HCT116 (cell line): ENCODE data around the gene BST1. TPM values are rescaled to one million over a fixed set of nuclear protein-coding genes. Genes with fewer than 3 reads are reported as not detected.

Experiments used
- ATAC-seq: fragments of 200-7000 bp; cut with Tn5 transposase; 2 replicates; pipeline ENCODE4 v1.9.1; 2020; ENCODE audit warnings: mild to moderate bottlenecking, moderate library complexity
- BruUV-seq: library from RNA; stranded (reverse); fragments of 400-500 nt; replicated peaks from 2 replicates; lab custom pipeline; 2021; lab: Mats Ljungman, UMichigan
- CTCF ChIA-PET: fragments of 300-600 bp; sonication (Branson Sonifier 250); formaldehyde crosslinking; loops from one replicate; lab custom pipeline; 2021; ENCODE audit warnings: antibody characterized with exemption; lab: Charles Lee
- POLR2A ChIA-PET: fragments of 300-600, 350-600 bp; sonication (Branson Sonifier 250); formaldehyde crosslinking; loops from one replicate; lab custom pipeline; 2021; ENCODE audit warnings: antibody characterized with exemption; lab: Charles Lee
- RAD21 ChIA-PET, 2 experiments: fragments of 300-600 bp; sonication (Branson Sonifier 250); formaldehyde crosslinking; loops; one replicate each; lab custom pipeline; 2023; ENCODE audit warnings: low total read pairs in 2 of 2; ENCODE audit not compliant: uncharacterized antibody in 2 of 2, unreplicated experiment in 2 of 2, low non-redundant PET in 1 of 2; lab: Charles Lee
- DNase-seq: peaks from one replicate; pipeline ENCODE4 v3.0.0-alpha.2; 2010; ENCODE audit warnings: low read depth, low spot score
- H2AFZ ChIP-seq: fragments of 200-600 bp; shearing (Covaris generic), sonication (generic); 2 replicates; pipeline ENCODE4 v1.6.1; 2017; ENCODE audit warnings: low read depth, mixed run types, mixed read lengths, antibody characterized with exemption, low read length; ENCODE audit not compliant: poor library complexity, severe bottlenecking
- H3K27ac ChIP-seq: 2 replicates; pipeline ENCODE4 v1.5.1; 2012; ENCODE audit warnings: low read depth, low read length
- H3K27me3 ChIP-seq: fragments of 200-600 bp; sonication (generic); 2 replicates; pipeline ENCODE4 v1.6.1; 2016; ENCODE audit warnings: mixed run types, low read length, mixed read lengths; ENCODE audit not compliant: insufficient read depth
- H3K36me3 ChIP-seq, 2 experiments: fragments of 200-500 bp in 1 of 2; fragments of 200-600 bp in 1 of 2; sonication (Bioruptor generic) in 1 of 2; sonication (generic) in 1 of 2; 2 replicates each; pipeline versions ENCODE4 v1.5.1 to v1.6.1; 2014 to 2016; ENCODE audit warnings: low read length in 2 of 2, inconsistent platforms in 1 of 2, mixed read lengths in 1 of 2, mixed run types in 1 of 2; ENCODE audit not compliant: insufficient read depth in 2 of 2, control insufficient read depth in 1 of 2
- H3K4me1 ChIP-seq, 2 experiments: fragments of 200-600 bp in 1 of 2; sonication (generic) in 1 of 2; 2 replicates each; pipeline versions ENCODE4 v1.5.1 to v1.6.1; 2012 to 2017; ENCODE audit warnings: low read length in 2 of 2, inconsistent platforms in 1 of 2, mild to moderate bottlenecking in 1 of 2, mixed read lengths in 1 of 2, mixed run types in 1 of 2, moderate library complexity in 1 of 2; ENCODE audit not compliant: insufficient read depth in 2 of 2, control insufficient read depth in 1 of 2
- H3K4me2 ChIP-seq: fragments of 200-600 bp; sonication (generic); 2 replicates; pipeline ENCODE4 v1.6.1; 2017; ENCODE audit warnings: mixed run types, low read length, mixed read lengths
- H3K4me3 ChIP-seq, 2 experiments: fragments of 200-600 bp in 1 of 2; sonication (generic) in 1 of 2; replicated peaks in 1 of 2; 2 replicates each; pipeline ENCODE4 v1.5.1; 2011 to 2016; ENCODE audit warnings: low read length in 2 of 2, control low read depth in 1 of 2, low read depth in 1 of 2, mild to moderate bottlenecking in 1 of 2, mixed read lengths in 1 of 2, mixed run types in 1 of 2
- H3K79me2 ChIP-seq: fragments of 200-600 bp; sonication (generic); 2 replicates; pipeline ENCODE4 v1.6.1; 2017; ENCODE audit warnings: mild to moderate bottlenecking, mixed run types, low read length, moderate library complexity, mixed read lengths; ENCODE audit not compliant: insufficient read depth
- H3K9ac ChIP-seq: fragments of 200-600 bp; sonication (generic); 2 replicates; pipeline ENCODE4 v1.6.1; 2016; ENCODE audit warnings: low read length, mixed read lengths
- H3K9me2 ChIP-seq: fragments of 200-600 bp; sonication (generic), shearing (Covaris generic); 2 replicates; pipeline ENCODE4 v1.6.1; 2017; ENCODE audit warnings: mixed run types, mild to moderate bottlenecking, moderate library complexity; ENCODE audit not compliant: insufficient read depth
- H3K9me3 ChIP-seq, 2 experiments: fragments of 200-500 bp in 1 of 2; fragments of 200-600 bp in 1 of 2; sonication (Bioruptor generic) in 1 of 2; sonication (generic) in 1 of 2; 2 replicates each; pipeline ENCODE4 v1.6.1; 2014 to 2017; ENCODE audit warnings: low read length in 2 of 2, mixed read lengths in 2 of 2, inconsistent platforms in 1 of 2, low read depth in 1 of 2, mild to moderate bottlenecking in 1 of 2, mixed run types in 1 of 2, moderate library complexity in 1 of 2; ENCODE audit not compliant: control insufficient read depth in 1 of 2, insufficient read depth in 1 of 2
- H4K20me1 ChIP-seq: fragments of 200-600 bp; sonication (generic), shearing (Covaris generic); 2 replicates; pipeline ENCODE4 v1.6.1; 2017; ENCODE audit warnings: mixed run types, mild to moderate bottlenecking, moderate library complexity; ENCODE audit not compliant: insufficient read depth
- ATF3 ChIP-seq: IDR thresholded peaks from 2 replicates; pipeline ENCODE4 v1.6.1; 2012
- CBX3 ChIP-seq: IDR thresholded peaks from 2 replicates; pipeline ENCODE4 v1.6.1; 2012; ENCODE audit warnings: low read depth
- CEBPB ChIP-seq: IDR thresholded peaks from 2 replicates; pipeline ENCODE4 v1.6.1; 2012; ENCODE audit warnings: low read depth
- CTCF ChIP-seq, 3 experiments: fragments of 200-600 bp in 1 of 3; sonication (generic) in 1 of 3; IDR thresholded peaks in 2 of 3; conservative IDR thresholded peaks in 1 of 3; 2 replicates each; pipeline ENCODE4 v1.5.1; 2012 to 2017; ENCODE audit warnings: low read depth in 2 of 3, low read length in 2 of 3, antibody characterized with exemption in 1 of 3, borderline replicate concordance in 1 of 3, control low read depth in 1 of 3, mild to moderate bottlenecking in 1 of 3, mixed read lengths in 1 of 3, mixed run types in 1 of 3, moderate library complexity in 1 of 3; ENCODE audit not compliant: insufficient read depth in 1 of 3
- EGR1 ChIP-seq: IDR thresholded peaks from 2 replicates; pipeline ENCODE4 v1.6.1; 2012; ENCODE audit warnings: low read depth
- EZH2 ChIP-seq: fragments of 200-600 bp; sonication (generic); IDR thresholded peaks from 2 replicates; pipeline ENCODE4 v1.6.1; 2017; ENCODE audit warnings: antibody characterized with exemption, mixed run types
- EZH2phosphoT487 ChIP-seq: fragments of 200-600 bp; IDR thresholded peaks from 2 replicates; pipeline ENCODE4 v1.6.1; 2018; ENCODE audit warnings: antibody characterized with exemption, borderline replicate concordance
- JUND ChIP-seq: IDR thresholded peaks from 2 replicates; pipeline ENCODE4 v1.6.1; 2012
- MAX ChIP-seq: IDR thresholded peaks from 2 replicates; pipeline ENCODE4 v1.6.1; 2012
- POLR2A ChIP-seq: IDR thresholded peaks from 2 replicates; pipeline ENCODE4 v1.7.0; 2011; ENCODE audit warnings: borderline replicate concordance; ENCODE audit not compliant: insufficient read depth, insufficient read length; ENCODE audit errors: extremely low read depth
- RAD21 ChIP-seq: IDR thresholded peaks from 2 replicates; pipeline ENCODE4 v1.6.1; 2012; ENCODE audit warnings: low read depth, mild to moderate bottlenecking
- SP1 ChIP-seq: IDR thresholded peaks from 2 replicates; pipeline ENCODE4 v1.6.1; 2012; ENCODE audit warnings: low read depth
- SRF ChIP-seq: IDR thresholded peaks from 2 replicates; pipeline ENCODE4 v1.6.1; 2012; ENCODE audit warnings: low read depth
- TCF7L2 ChIP-seq: IDR thresholded peaks from 2 replicates; pipeline ENCODE4 v1.7.0; 2011; ENCODE audit warnings: borderline replicate concordance, inconsistent platforms; ENCODE audit not compliant: insufficient read depth, insufficient read length; ENCODE audit errors: extremely low read depth
- ZBTB33 ChIP-seq: IDR thresholded peaks from 2 replicates; pipeline ENCODE4 v1.6.1; 2011; ENCODE audit warnings: mild to moderate bottlenecking, low read length, moderate library complexity; ENCODE audit not compliant: insufficient replicate concordance; ENCODE audit errors: extremely low read depth
- ZFX ChIP-seq: fragments of 450-650 bp; IDR thresholded peaks from 2 replicates; pipeline ENCODE4 v1.6.1; 2017
- intact Hi-C: fragments of 100-400 bp; cut with micrococcal nuclease; formaldehyde crosslinking; loops from 2 replicates; pipeline ENCODE4 v1.10.0; 2022
- total RNA-seq: library from RNA; stranded (reverse); gene quantifications from one replicate; pipeline ENCODE4 v1.2.1, GENCODE V29; 2021; ENCODE audit not compliant: unreplicated experiment

BST1 gene
- total RNA-seq, 1 experiment from 2014 or later, result 0.44 TPM

- no peaks in the 10 kb centered on the region for H3K9me2 ChIP-seq
- peaks cover 0 to 5% of the 10 kb centered on the region in 2 experiments; a peak in 1 of 4 replicates for H3K4me1 ChIP-seq
- H3K36me3 ChIP-seq, result no peaks in the 10 kb centered on the region
- no peak for ATAC-seq
- H4K20me1 ChIP-seq, result no peaks in the 10 kb centered on the region
- H3K27ac ChIP-seq, result no peak overlapping the region
- POLR2A ChIA-PET, result no interaction called here
- no peak overlapping the region for H3K4me3 ChIP-seq
- no TSS peak for BruUV-seq
- intact Hi-C loops, result no loop called here
- RAD21 ChIA-PET, result no interaction called here
- no peaks in the 10 kb centered on the region for H3K9me3 ChIP-seq
- no peak overlapping the region for H3K4me2 ChIP-seq
- no peak overlapping the region for H3K9ac ChIP-seq
- no peaks in the 10 kb centered on the region for H3K27me3 ChIP-seq
- H3K79me2 ChIP-seq, result no peaks in the 10 kb centered on the region
- no peak for TF ChIP-seq SRF
- TF ChIP-seq EZH2, result no peak
- TF ChIP-seq JUND, result no peak
- TF ChIP-seq MAX, result no peak
- TF ChIP-seq CEBPB, result no peak
- no peak for DNase-seq
- no peak overlapping the region for H2AFZ ChIP-seq
- CTCF ChIA-PET, result no interaction called here
Observed at GRCh38 chr4:15717086-15717485, 14.2 kb downstream of the BST1 start.

- intact Hi-C loops, result no loop called here
- Histone ChIP-seq H3K9me2 (no peaks in the 10 kb centered on the region), H3K79me2 (no peaks in the 10 kb centered on the region), H3K4me2 (no peak overlapping the region), H2AFZ (no peak overlapping the region), H3K4me3 (no peak overlapping the region), H3K27me3 (no peaks in the 10 kb centered on the region), H3K9ac (no peak overlapping the region), H3K4me1 (peaks cover 0 to 5% of the 10 kb centered on the region in 2 experiments; a peak in 1 of 4 replicates), H3K27ac (no peak overlapping the region), H4K20me1 (no peaks in the 10 kb centered on the region), H3K9me3 (no peaks in the 10 kb centered on the region), H3K36me3 (no peaks in the 10 kb centered on the region)
- TF ChIP-seq SP1 (no peak), EGR1 (no peak), ATF3 (no peak), EZH2phosphoT487 (no peak), CTCF (IDR thresholded peaks at IDR 0.05 in 2 of 3, conservative IDR thresholded peaks at IDR 0.05 in 1 of 3; ENCODE audit: borderline replicate concordance in 1 of 3, insufficient read depth in 1 of 3, low read depth in 2 of 3, low read length in 2 of 3) (no peak), CBX3 (no peak), RAD21 (no peak), ZBTB33 (no peak), MAX (no peak), TCF7L2 (no peak), SRF (no peak), ZFX (no peak), POLR2A (no peak), JUND (no peak)
- RAD21 ChIA-PET, result no interaction called here
- no TSS peak for BruUV-seq
- CTCF ChIA-PET, result no interaction called here
- no peak for DNase-seq
- POLR2A ChIA-PET, result no interaction called here
- ATAC-seq, result no peak
Observed at GRCh38 chr4:15717657-15718416, 15.0 kb downstream of the BST1 start.
